Lung (tissue), 12 donors: Measurements from ENCODE around the gene GADD45A. TPM values are rescaled to one million over a fixed set of nuclear protein-coding genes. Genes with fewer than 3 reads are reported as not detected.
"Not testable (repeated sequence)": the region's sequence is repeated elsewhere in the genome, so short reads cannot be mapped to it uniquely, and the experiment has no call there.

Source experiments
- ATAC-seq: fragments of 200-7000 bp; cut with Tn5 transposase; one replicate; pipeline ENCODE4 v1.9.1; 2020; ENCODE audit warnings: moderate number of reproducible peaks; ENCODE audit not compliant: insufficient read depth, low FRiP score
- DNase-seq, 3 donors: peaks; one replicate each; pipeline ENCODE4 v3.0.0-alpha.2; 2013 to 2017
- H3K27ac ChIP-seq, 2 donors: one replicate each; pipeline ENCODE4 v1.5.1; 2013; ENCODE audit warnings: mild to moderate bottlenecking in 2 of 2, moderate library complexity in 2 of 2, control low read depth in 1 of 2, inconsistent platforms in 1 of 2, low read depth in 1 of 2, low read length in 1 of 2
- H3K27me3 ChIP-seq, 3 donors: one replicate each; pipeline ENCODE4 v1.5.1; 2013; ENCODE audit warnings: low read length in 2 of 3; ENCODE audit not compliant: control insufficient read depth in 3 of 3, insufficient read depth in 3 of 3
- H3K36me3 ChIP-seq, 4 donors: one replicate each; pipeline ENCODE4 v1.5.1; 2013; ENCODE audit warnings: low read length in 4 of 4, mild to moderate bottlenecking in 1 of 4, moderate library complexity in 1 of 4; ENCODE audit not compliant: control insufficient read depth in 4 of 4, insufficient read depth in 4 of 4
- H3K4me1 ChIP-seq, 5 donors: one replicate each; pipeline ENCODE4 v1.5.1; 2013; ENCODE audit warnings: low read length in 5 of 5, mild to moderate bottlenecking in 2 of 5, moderate library complexity in 1 of 5; ENCODE audit not compliant: control insufficient read depth in 5 of 5, insufficient read depth in 5 of 5
- H3K4me3 ChIP-seq: one replicate; pipeline ENCODE4 v1.5.1; 2013; ENCODE audit warnings: mild to moderate bottlenecking, control low read depth, moderate library complexity
- H3K9ac ChIP-seq, 2 donors: one replicate each; pipeline ENCODE4 v1.5.1; 2013; ENCODE audit warnings: low read length in 2 of 2, control low read depth in 1 of 2; ENCODE audit not compliant: insufficient read depth in 1 of 2
- H3K9me3 ChIP-seq, 4 donors: one replicate each; pipeline ENCODE4 v1.5.1; 2013; ENCODE audit warnings: low read length in 3 of 4, mild to moderate bottlenecking in 1 of 4, moderate library complexity in 1 of 4; ENCODE audit not compliant: control insufficient read depth in 4 of 4, insufficient read depth in 3 of 4
- CTCF ChIP-seq: IDR thresholded peaks from 2 replicates; pipeline ENCODE4 v1.5.1; 2012; ENCODE audit warnings: mild to moderate bottlenecking; ENCODE audit errors: control extremely low read depth, extremely low read depth
- WGBS, 2 donors: extraction: QIAGEN DNeasy Blood & Tissue Kit; methylation state at CpG; one replicate each; pipeline ENCODE4 v1.1.7; 2013; 5-methylcytosine and 5-hydroxymethylcytosine counted together
- polyA plus RNA-seq, 2 donors: library from polyadenylated mRNA; stranded (reverse); fragments of 200-250 nt; gene quantifications; one replicate each; pipeline ENCODE4 v1.2.1, GENCODE V29; 2013
- total RNA-seq, 2 donors: library from RNA; depleted of rRNA in 1 of 2; stranded (reverse); fragments of >200 nt in 1 of 2; gene quantifications; one replicate each; pipeline ENCODE4 v1.2.1, GENCODE V29; 2014 to 2021
- donor health status: control.
- donor health status: control.
- donor health status: Bipolar disorder and iron deficiency.
- donor health status: healthy.
- donor health status: DM: yes; HTN: yes; CAD: no.

The GADD45A gene
- total and polyA plus RNA-seq, 4 donors = 12.9 to 52.0 (median 35.2) TPM

GRCh38 chr1:67724928-67725560 is 40.0 kb downstream of the GADD45A start:
- Histone ChIP-seq H3K27me3 (no peaks in the 10 kb centered on the region), H3K27ac (peak overlapping the region in 1 of 2 donors; percentile 75), H3K36me3 (no peaks in the 10 kb centered on the region), H3K4me3 (no peak overlapping the region), H3K4me1 (peaks cover 0 to 34% (median 10%) of the 10 kb centered on the region in 5 donors), H3K9ac (no peak overlapping the region), H3K9me3 (no peaks in the 10 kb centered on the region)
- WGBS, 2 donors = 54 to 58% methylated on average over 3 of the region's 3 CpGs
- no peak for TF ChIP-seq CTCF
- ATAC-seq = no peak
- DNase-seq = peak; percentile 35 to 75 (median 48)

GRCh38 chr1:67726224-67726623 is 41.2 kb downstream of the GADD45A start:
- DNase-seq (no peak), ATAC-seq (no peak)
- no peaks in the 10 kb centered on the region for H3K9me3 ChIP-seq
- no peaks in the 10 kb centered on the region for H3K27me3 ChIP-seq
- no peak overlapping the region for H3K9ac ChIP-seq
- no peak for TF ChIP-seq CTCF
- no peak overlapping the region for H3K4me3 ChIP-seq
- peaks cover 0 to 34% (median 8%) of the 10 kb centered on the region in 5 donors for H3K4me1 ChIP-seq
- peak overlapping the region in 1 of 2 donors; percentile 3 for H3K27ac ChIP-seq
- H3K36me3 ChIP-seq = no peaks in the 10 kb centered on the region

- ATAC-seq (no peak), DNase-seq (no peak)
- Histone ChIP-seq H3K9ac (no peak overlapping the region), H3K4me3 (no peak overlapping the region), H3K27me3 (no peaks in the 10 kb centered on the region), H3K4me1 (peaks cover 0 to 17% (median 1%) of the 10 kb centered on the region in 5 donors), H3K36me3 (no peaks in the 10 kb centered on the region), H3K27ac (no peak overlapping the region), H3K9me3 (no peaks in the 10 kb centered on the region)
- no peak for TF ChIP-seq CTCF
- WGBS, 2 donors = 95 to 97% methylated on average over 2 of the region's 2 CpGs
Measured at GRCh38 chr1:67729872-67730271, 44.9 kb downstream of the GADD45A start.

GRCh38 chr1:67730312-67730711 is 45.3 kb downstream of the GADD45A start:
- not testable (repeated sequence) for H3K4me3 ChIP-seq, H3K36me3 ChIP-seq, H3K9ac ChIP-seq, H3K27me3 ChIP-seq, ATAC-seq, DNase-seq, H3K9me3 ChIP-seq, H3K27ac ChIP-seq
- peaks cover 0 to 15% (median 1%) of the 10 kb centered on the region in 5 donors for H3K4me1 ChIP-seq
- WGBS, 2 donors = 93 to 96% methylated on average over 9 of the region's 9 CpGs
